GM19324 (cell line): ENCODE measurements around the gene TERC.
A peak's percentile ranks its signal among the peaks of the same experiment; 100 is the strongest.

ENCODE experiments used
- ATAC-seq: cut with Tn5 transposase; IDR thresholded peaks from one replicate; pipeline ENCODE4 v1.9.1; 2021; ENCODE audit warnings: mild to moderate bottlenecking, moderate library complexity; ENCODE audit not compliant: unreplicated experiment, low FRiP score

The TERC gene

GRCh38 chr3:169764882-169765612 is at the start of gene TERC:
Gene TERC (minus strand): TSS chr3:169765060.
- peak; percentile 83 for ATAC-seq

- peak; percentile 50 for ATAC-seq
Observed at GRCh38 chr3:169813757-169814517, 49.1 kb upstream of the TERC start.

GRCh38 chr3:169813278-169813677 is 48.4 kb upstream of the TERC start:
- ATAC-seq: no peak

GRCh38 chr3:169812332-169813235 is 47.7 kb upstream of the TERC start, which contains the start of the genes LRRC34 and LRRIQ4:
Gene LRRC34 (minus strand): TSS chr3:169812904. CDS start chr3:169812548, 356 bp downstream.
Gene LRRIQ4 (plus strand): TSS chr3:169812870. CDS start chr3:169821922, 9,052 bp downstream.
- peak; percentile 76 for ATAC-seq

DNA sequence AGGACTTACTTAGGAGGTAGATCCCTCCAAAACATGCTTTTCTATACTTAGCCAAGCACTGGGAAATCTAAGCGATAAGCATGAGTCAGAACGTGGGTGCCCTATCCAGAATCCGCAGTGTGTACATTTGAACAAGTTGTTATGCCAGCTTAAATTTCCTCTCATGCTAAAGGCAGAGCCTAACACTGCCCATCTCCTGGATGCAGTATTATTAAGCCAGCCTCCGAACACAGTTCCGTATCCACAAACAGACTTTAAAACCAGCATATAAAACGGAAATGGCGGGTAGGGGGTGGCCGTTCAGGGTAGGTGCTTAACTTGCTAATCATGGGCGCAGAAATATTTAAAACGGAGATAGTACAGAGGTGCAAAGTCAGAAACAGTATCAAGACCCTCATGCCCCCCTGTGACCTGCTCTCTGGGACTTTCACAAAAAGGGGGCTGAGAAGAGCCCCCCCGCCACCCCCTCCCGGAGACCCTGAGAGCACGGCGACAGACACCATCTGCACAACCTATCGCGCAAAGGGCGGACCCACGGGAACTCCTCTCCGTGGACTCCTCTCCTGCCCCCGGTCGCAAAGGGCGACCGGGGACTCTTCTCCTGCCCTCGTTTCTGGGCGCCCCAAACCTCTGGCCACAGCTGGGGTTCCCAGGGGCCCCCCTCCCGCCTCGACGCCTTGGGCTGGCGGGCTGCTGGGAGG is 46.9 kb upstream of the TERC start:
- ATAC-seq: peak; percentile 19

DNA sequence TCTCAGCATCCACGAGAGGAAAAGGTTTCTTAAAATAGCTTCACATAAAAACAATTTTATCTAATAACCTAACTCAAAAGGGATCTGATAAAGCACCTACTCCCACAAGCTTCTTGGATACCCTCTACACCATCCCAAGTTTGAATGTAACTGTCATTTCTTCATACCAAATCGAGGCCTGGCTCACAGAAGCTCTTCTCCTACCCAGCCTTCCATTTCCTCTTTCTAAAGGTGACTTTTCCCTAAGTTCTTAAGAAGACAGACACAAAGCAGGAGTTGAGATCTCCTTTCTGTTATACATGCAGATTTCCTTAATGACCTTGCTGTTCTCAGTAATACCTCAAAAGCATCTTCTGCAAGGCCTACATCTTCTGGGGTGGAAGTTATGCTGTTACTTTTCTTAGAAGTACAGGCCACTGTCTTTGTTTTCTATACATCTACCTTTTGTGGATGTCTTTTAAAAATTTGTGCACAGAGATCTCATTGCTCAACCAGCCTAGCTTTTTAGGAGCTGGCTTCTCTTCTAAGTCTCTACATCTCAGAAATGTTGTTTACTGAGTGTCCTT is 44.5 kb upstream of the TERC start:
- ATAC-seq: no peak

DNA sequence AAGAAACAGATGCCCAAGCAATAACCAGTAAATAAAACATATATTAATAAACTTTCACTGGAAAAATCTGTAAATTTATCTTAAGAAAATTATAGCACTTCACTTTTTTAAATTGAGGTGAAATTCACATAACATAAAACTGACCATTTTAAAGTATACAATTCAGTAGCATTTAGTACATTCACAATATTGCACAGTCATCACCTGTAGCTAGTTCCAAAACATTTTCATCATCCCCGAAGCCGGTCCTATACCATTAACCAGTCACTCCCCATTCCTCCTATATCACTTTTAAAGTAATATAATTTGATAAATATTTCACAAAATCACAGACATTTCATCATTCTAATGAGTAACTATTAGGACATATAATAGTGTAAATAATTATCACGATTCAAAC is 39.8 kb upstream of the TERC start:
- no peak for ATAC-seq

- no peak for ATAC-seq
Observed at GRCh38 chr3:169792359-169792758, 27.5 kb upstream of the TERC start.

GRCh38 chr3:169790687-169791429 is 26.0 kb upstream of the TERC start:
- no peak for ATAC-seq

- no peak for ATAC-seq
Observed at GRCh38 chr3:169790219-169790618, 25.4 kb upstream of the TERC start.

DNA sequence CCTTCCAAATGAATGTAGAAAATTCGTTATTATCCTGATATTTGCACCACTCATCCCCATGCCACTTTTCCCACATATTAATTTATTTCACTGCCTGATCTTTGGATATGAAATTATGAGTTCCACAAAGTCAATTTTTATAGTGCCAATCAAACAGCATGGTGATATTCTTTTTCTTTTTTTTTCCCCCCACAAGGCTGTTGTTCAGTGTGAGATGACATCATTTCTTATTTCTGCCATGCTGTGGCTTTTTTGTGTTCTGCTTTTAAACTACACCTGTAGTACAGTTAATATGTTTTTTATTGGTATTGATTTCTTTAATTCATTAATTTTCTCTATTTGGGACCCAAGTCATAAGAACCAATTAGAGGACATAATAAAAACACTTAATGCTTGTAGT is 22.9 kb upstream of the TERC start:
- no peak for ATAC-seq

- ATAC-seq: no peak
Observed at GRCh38 chr3:169787120-169787519, 22.3 kb upstream of the TERC start.

GRCh38 chr3:169781209-169781855 is 16.5 kb upstream of the TERC start:
- ATAC-seq: no peak

DNA sequence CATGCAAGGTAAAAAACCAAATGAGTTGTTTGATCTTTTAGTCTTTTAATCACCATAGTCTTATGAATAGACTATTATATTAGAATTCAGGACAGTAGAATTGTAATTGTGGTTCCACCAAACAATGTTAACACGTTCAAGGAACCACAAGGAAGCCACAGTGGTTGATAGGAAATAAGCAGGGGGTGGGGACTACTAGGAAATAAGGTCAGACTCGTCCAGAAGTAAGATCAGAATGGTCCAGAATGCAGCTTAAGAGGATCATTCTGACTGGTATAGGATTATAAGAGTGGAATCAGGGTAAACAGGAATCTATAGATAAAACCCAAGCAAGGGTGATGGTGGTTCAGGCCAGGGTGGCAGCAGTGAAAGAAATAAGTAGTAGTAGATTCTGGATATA is 15.9 kb upstream of the TERC start:
- ATAC-seq: no peak

- ATAC-seq: no peak
Observed at GRCh38 chr3:169777822-169778221, 13.0 kb upstream of the TERC start.

DNA sequence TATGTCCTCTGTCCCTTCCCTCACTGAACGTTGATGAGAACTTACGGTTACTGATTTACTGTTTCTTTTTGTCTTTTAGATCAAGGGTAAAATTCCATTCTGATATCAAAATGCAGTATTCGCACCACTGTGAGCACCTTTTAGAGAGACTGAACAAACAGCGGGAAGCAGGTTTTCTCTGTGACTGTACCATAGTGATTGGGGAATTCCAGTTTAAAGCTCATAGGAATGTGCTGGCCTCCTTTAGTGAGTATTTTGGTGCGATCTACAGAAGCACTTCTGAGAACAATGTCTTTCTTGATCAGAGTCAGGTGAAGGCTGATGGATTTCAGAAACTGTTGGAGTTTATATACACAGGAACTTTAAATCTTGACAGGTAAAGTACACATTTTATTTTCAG is 9.3 kb upstream of the TERC start:
- ATAC-seq: no peak

GRCh38 chr3:169772897-169773816 is 8.3 kb upstream of the TERC start, which contains the start of gene MYNN:
Gene MYNN (plus strand): TSS chr3:169773396. CDS start chr3:169774296, 900 bp downstream.
- peak; percentile 89 for ATAC-seq
